Endothelial cell (in vitro differentiated cells): Measurements from ENCODE around the gene PPP1R12C. TPM values are rescaled to one million over a fixed set of nuclear protein-coding genes. Genes with fewer than 3 reads are reported as not detected.
"Not testable (repeated sequence)": the region's sequence is repeated elsewhere in the genome, so short reads cannot be mapped to it uniquely, and the experiment has no call there.

ENCODE experiments used
- DNase-seq: peaks from one replicate; pipeline ENCODE4 v3.0.0; 2021; ENCODE audit warnings: low spot score
- H3K27ac Mint-ChIP-seq: one replicate; pipeline ENCODE4 v1.8.0; 2021; ENCODE audit warnings: mixed read lengths, inconsistent platforms; ENCODE audit not compliant: unreplicated experiment
- H3K27me3 Mint-ChIP-seq: one replicate; pipeline ENCODE4 v1.8.0; 2021; ENCODE audit warnings: mild to moderate bottlenecking, moderate library complexity, mixed read lengths, inconsistent platforms; ENCODE audit not compliant: unreplicated experiment
- H3K36me3 Mint-ChIP-seq: one replicate; pipeline ENCODE4 v1.8.0; 2021; ENCODE audit warnings: mild to moderate bottlenecking, low read depth, mixed read lengths, inconsistent platforms; ENCODE audit not compliant: unreplicated experiment
- H3K4me1 Mint-ChIP-seq: one replicate; pipeline ENCODE4 v1.8.0; 2021; ENCODE audit warnings: mild to moderate bottlenecking, mixed read lengths, inconsistent platforms; ENCODE audit not compliant: unreplicated experiment
- H3K4me3 Mint-ChIP-seq: one replicate; pipeline ENCODE4 v1.8.0; 2021; ENCODE audit warnings: mild to moderate bottlenecking, mixed read lengths, inconsistent platforms; ENCODE audit not compliant: unreplicated experiment
- H3K9me3 Mint-ChIP-seq: one replicate; pipeline ENCODE4 v1.8.0; 2021; ENCODE audit warnings: mixed read lengths, inconsistent platforms; ENCODE audit not compliant: unreplicated experiment
- CTCF ChIP-seq: fragments of 200-600 bp; sonication (generic); IDR thresholded peaks from one replicate; pipeline ENCODE4 v1.5.0; 2021; ENCODE audit warnings: antibody characterized with exemption; ENCODE audit not compliant: unreplicated experiment
- total RNA-seq: library from RNA; stranded (reverse); fragmentation: NEBNext Ultra II Directional; extraction: Animal tissue kit (Norgen Biotek cat#: 25700); gene quantifications from one replicate; pipeline ENCODE4 v1.2.1, GENCODE V29; 2021; ENCODE audit not compliant: unreplicated experiment

PPP1R12C gene
- total RNA-seq, 1 donor from 2014 or later, result 136 TPM

GRCh38 chr19:55111238-55111831 is 6.1 kb downstream of the PPP1R12C start:
- TF ChIP-seq CTCF, result no peak
- Mint-ChIP-seq H3K36me3 (peaks cover 26% of the 10 kb centered on the region), H3K27ac (peak overlapping the region; percentile 42), H3K9me3 (no peaks in the 10 kb centered on the region), H3K4me3 (peak overlapping the region; percentile 56), H3K27me3 (peaks cover 20% of the 10 kb centered on the region), H3K4me1 (peaks cover 16% of the 10 kb centered on the region)
- DNase-seq, result no peak

- no peak for TF ChIP-seq CTCF
- Mint-ChIP-seq H3K4me1 (peaks cover 2% of the 10 kb centered on the region), H3K27ac (no peak overlapping the region), H3K27me3 (peaks cover 11% of the 10 kb centered on the region), H3K9me3 (no peaks in the 10 kb centered on the region), H3K36me3 (peaks cover 23% of the 10 kb centered on the region), H3K4me3 (peak overlapping the region; percentile 79)
- DNase-seq, result no peak
Observed at GRCh38 chr19:55109527-55110291, 7.7 kb downstream of the PPP1R12C start.

- not testable (repeated sequence) for H3K27ac Mint-ChIP-seq, H3K4me3 Mint-ChIP-seq, H3K4me1 Mint-ChIP-seq, DNase-seq, H3K9me3 Mint-ChIP-seq
- H3K36me3 Mint-ChIP-seq, result peaks cover 31% of the 10 kb centered on the region
- H3K27me3 Mint-ChIP-seq, result peaks cover 11% of the 10 kb centered on the region
Observed at GRCh38 chr19:55107252-55107651, 10.2 kb downstream of the PPP1R12C start.

- H3K36me3 Mint-ChIP-seq, result peaks cover 37% of the 10 kb centered on the region
- no peak for DNase-seq
- peaks cover 11% of the 10 kb centered on the region for H3K27me3 Mint-ChIP-seq
- H3K4me1 Mint-ChIP-seq, result peaks cover 2% of the 10 kb centered on the region
- no peaks in the 10 kb centered on the region for H3K9me3 Mint-ChIP-seq
- no peak overlapping the region for H3K27ac Mint-ChIP-seq
- TF ChIP-seq CTCF, result no peak
- peak overlapping the region; percentile 21 for H3K4me3 Mint-ChIP-seq
Observed at GRCh38 chr19:55106591-55106990, 10.8 kb downstream of the PPP1R12C start.

- DNase-seq, result no peak
- Mint-ChIP-seq H3K4me1 (peaks cover 2% of the 10 kb centered on the region), H3K36me3 (peaks cover 38% of the 10 kb centered on the region), H3K27me3 (peaks cover 4% of the 10 kb centered on the region), H3K27ac (no peak overlapping the region), H3K4me3 (no peak overlapping the region), H3K9me3 (no peaks in the 10 kb centered on the region)
- no peak for TF ChIP-seq CTCF
Observed at GRCh38 chr19:55105237-55105636, 12.2 kb downstream of the PPP1R12C start.
